HepG2 (cell line): ENCODE results near the gene FECH. TPM values are rescaled to one million over a fixed set of nuclear protein-coding genes. Genes with fewer than 3 reads are reported as not detected.
A peak's percentile ranks its signal among the peaks of the same experiment; 100 is the strongest.

ENCODE experiments used
- ARHGAP35 ChIP-seq: sonication (generic); formaldehyde crosslinking; IDR thresholded peaks from 2 replicates; pipeline ENCODE4 v1.9.0; 2022; ENCODE audit warnings: mild to moderate bottlenecking, inconsistent platforms, moderate library complexity, missing genetic modification reagents, borderline replicate concordance
- CC2D1A ChIP-seq: sonication (generic); formaldehyde crosslinking; IDR thresholded peaks from 2 replicates; pipeline ENCODE4 v1.8.1; 2023; ENCODE audit warnings: mild to moderate bottlenecking, missing genetic modification reagents
- DPF2 ChIP-seq: sonication (generic); formaldehyde crosslinking; IDR thresholded peaks from 2 replicates; pipeline ENCODE4 v1.4.0; 2020; ENCODE audit warnings: mild to moderate bottlenecking, low read depth, missing genetic modification reagents, borderline replicate concordance
- HMG20A ChIP-seq: IDR thresholded peaks from 2 replicates; pipeline ENCODE4 v1.6.1; 2016; ENCODE audit warnings: borderline replicate concordance
- KDM2A ChIP-seq: sonication (generic); formaldehyde crosslinking; IDR thresholded peaks from 2 replicates; pipeline ENCODE4 v1.4.0; 2020; ENCODE audit warnings: low read depth, missing genetic modification reagents, borderline replicate concordance
- KIAA2018 ChIP-seq: sonication (generic); formaldehyde crosslinking; IDR thresholded peaks from 2 replicates; pipeline ENCODE4 v1.5.0; 2020; ENCODE audit warnings: mild to moderate bottlenecking, missing genetic modification reagents, borderline replicate concordance
- MEIS1 ChIP-seq: sonication (generic); formaldehyde crosslinking; IDR thresholded peaks from 2 replicates; pipeline ENCODE4 v1.9.0; 2021; ENCODE audit warnings: mild to moderate bottlenecking, missing genetic modification reagents, moderate library complexity, borderline replicate concordance
- NCOR1 ChIP-seq: fragments of 200-600 bp; sonication (generic); IDR thresholded peaks from 2 replicates; pipeline ENCODE4 v1.7.0; 2017; ENCODE audit warnings: antibody characterized with exemption, low read length, borderline replicate concordance
- TCF7L2 ChIP-seq: IDR thresholded peaks from 2 replicates; pipeline ENCODE4 v1.6.1; 2011; ENCODE audit warnings: mild to moderate bottlenecking, low read depth, low read length, moderate library complexity
- ZBTB14 ChIP-seq: sonication (generic); formaldehyde crosslinking; IDR thresholded peaks from 2 replicates; pipeline ENCODE4 v1.4.0; 2020; ENCODE audit warnings: missing genetic modification reagents
- ZBTB25 ChIP-seq: IDR thresholded peaks from 2 replicates; pipeline ENCODE4 v1.6.1; 2018; ENCODE audit warnings: missing genetic modification reagents
- ZNF512 ChIP-seq: sonication (generic); formaldehyde crosslinking; IDR thresholded peaks from 2 replicates; pipeline ENCODE4 v1.4.0; 2020; ENCODE audit warnings: mild to moderate bottlenecking, missing genetic modification reagents
- ZNF562 ChIP-seq: sonication (generic); formaldehyde crosslinking; IDR thresholded peaks from 2 replicates; pipeline ENCODE4 v1.8.0; 2022; ENCODE audit warnings: missing genetic modification reagents, borderline replicate concordance
- ZSCAN9 ChIP-seq: IDR thresholded peaks from 2 replicates; pipeline ENCODE4 v1.6.1; 2016; ENCODE audit warnings: borderline replicate concordance
- polyA plus RNA-seq, 8 experiments: library from polyadenylated mRNA; depleted of rRNA in 3 of 8; stranded (reverse) in 7 of 8; unstranded in 1 of 8; fragments of >200 nt; fragmentation: Illumina TruSeq in 4 of 8; extraction: Trizol in 4 of 8; gene quantifications; 2 replicates each; pipeline versions ENCODE4 v1.2.1 to v1.2.3, GENCODE V29; 2011 to 2016; ENCODE audit warnings: low read depth in 4 of 8, missing spikeins in 1 of 8, mixed read lengths in 1 of 8; ENCODE audit not compliant: insufficient read depth in 1 of 8
- total RNA-seq, 5 experiments: library from RNA; depleted of rRNA; stranded (reverse); fragments of >200 nt; fragmentation: Illumina TruSeq; extraction: Trizol; gene quantifications; 2 replicates each; pipeline ENCODE4 v1.2.3, GENCODE V29; 2016; ENCODE audit warnings: low read depth in 1 of 5

Gene FECH
- total and polyA plus RNA-seq, 2 of the 13 experiments (the other 11 are each of a cell fraction or from before 2014, with no cell fraction given) = 14.7 to 21.9 TPM

- TF ChIP-seq ARHGAP35 (CRISPR knock-in tag) (no peak), MEIS1 (CRISPR knock-in tag) (no peak), ZNF512 (no peak), ZBTB14 (peak; percentile 83), ZBTB25 (CRISPR knock-in tag) (no peak), NCOR1 (no peak), TCF7L2 (no peak), DPF2 (CRISPR knock-in tag) (no peak), KIAA2018 (CRISPR knock-in tag) (no peak), ZSCAN9 (CRISPR knock-in tag) (no peak), HMG20A (CRISPR knock-in tag) (no peak), CC2D1A (CRISPR knock-in tag) (no peak), ZNF562 (no peak), KDM2A (peak; percentile 74; the same call in 1 of the 2 replicates)
Observed at GRCh38 chr18:57586251-57587049, at the start of gene FECH (continued).
